Islet of Langerhans (tissue), 1 donor: ENCODE data around the gene KPNA4.

Source experiments
- FAIRE-seq: peaks from one replicate; lab custom pipeline; 2011; peaks lifted over from hg19 to GRCh38; lab: Jason Lieb, UNC

Gene KPNA4

DNA sequence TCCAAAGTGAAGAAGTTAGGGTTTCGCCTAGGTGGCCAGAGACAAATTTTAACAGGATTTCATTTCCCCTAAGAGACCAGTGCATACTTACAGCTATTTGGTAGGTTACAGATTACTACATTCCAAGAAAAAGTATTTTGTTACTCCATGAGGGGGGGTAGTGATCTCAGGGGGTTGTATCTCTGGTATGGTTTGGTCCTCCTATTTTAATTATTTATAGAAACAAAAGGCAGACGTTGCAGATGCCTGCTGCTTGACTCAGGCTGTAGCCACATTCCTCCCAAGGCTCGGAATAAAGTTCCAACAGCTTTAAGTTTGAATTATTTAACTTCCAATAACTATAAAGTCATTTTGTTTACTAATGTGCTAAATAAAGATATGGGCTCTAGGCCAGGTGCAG lies 114.5 kb downstream of the KPNA4 start:
- FAIRE-seq: no peak

- FAIRE-seq: no peak
Observed at GRCh38 chr3:160449636-160450598, 115.5 kb downstream of the KPNA4 start, which contains the start of gene TRIM59. Gene TRIM59, minus strand, starts transcription at chr3:160449786. Its CDS starts 10,603 bp downstream, at chr3:160439183.

GRCh38 chr3:160448845-160449635 lies 116.3 kb downstream of the KPNA4 start:
- no peak for FAIRE-seq

DNA sequence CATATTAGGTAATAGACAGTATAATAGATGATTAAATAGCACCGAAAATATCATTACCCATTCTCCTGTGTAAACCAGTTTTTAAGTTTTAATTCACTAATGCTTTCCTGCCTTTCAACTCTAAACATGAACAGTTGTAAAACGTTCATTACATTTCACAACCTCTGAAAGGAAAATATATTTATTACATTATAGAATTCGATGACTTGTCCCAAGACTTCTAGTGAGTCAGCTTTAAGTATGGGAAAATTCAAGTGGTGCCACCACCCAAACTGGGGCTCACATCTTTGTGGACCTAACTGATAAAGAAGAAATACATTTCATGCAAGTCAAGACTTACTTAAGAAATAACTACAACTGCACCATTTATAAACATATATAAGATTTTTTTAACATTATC lies 117.8 kb downstream of the KPNA4 start:
- no peak for FAIRE-seq

DNA sequence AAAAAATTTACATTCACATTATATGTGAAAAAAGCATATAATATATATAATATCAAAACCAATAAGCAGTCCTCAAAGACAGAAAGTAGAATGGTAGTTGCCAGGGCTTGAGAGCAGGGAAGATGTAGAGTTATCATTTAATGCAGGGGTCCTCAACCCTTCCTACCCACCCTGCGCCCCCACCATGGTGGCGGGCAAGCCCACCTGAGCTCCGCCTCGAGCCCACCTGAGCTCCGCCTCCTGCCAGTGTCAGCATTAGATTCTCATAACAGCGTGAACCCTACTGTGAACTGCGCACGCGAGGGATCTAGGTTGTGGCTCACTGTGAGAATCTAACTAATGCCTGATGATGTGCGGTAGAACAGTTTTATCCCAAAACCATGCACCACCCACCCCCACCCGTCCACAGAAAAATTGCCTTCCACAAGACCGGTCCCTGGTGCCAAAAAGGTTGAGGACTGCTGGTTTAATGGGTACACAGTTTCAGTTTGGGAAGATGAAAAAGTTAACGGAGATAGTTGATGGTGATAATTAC lies 118.8 kb downstream of the KPNA4 start:
- no peak for FAIRE-seq

- FAIRE-seq: no peak
Observed at GRCh38 chr3:160445854-160446253, 119.5 kb downstream of the KPNA4 start.
